SK-N-SH treated with all-trans-retinoic acid at 6 μM for 48 hours (cell line): ENCODE results near the gene KNDC1.

Experiments
- ATAC-seq: fragments of 200-7000 bp; cut with Tn5 transposase; 3 replicates; pipeline ENCODE4 v1.9.1; 2020; ENCODE audit warnings: mild to moderate bottlenecking, moderate library complexity
- ARNTL ChIP-seq: fragments of 450-650 bp; formaldehyde crosslinking; IDR thresholded peaks from 2 replicates; pipeline ENCODE4 v1.5.0; 2020; ENCODE audit warnings: low read depth, mild to moderate bottlenecking, moderate library complexity, borderline replicate concordance
- BACH2 ChIP-seq: fragments of 250-450 bp; sonication (Bioruptor Pico); IDR thresholded peaks from 2 replicates; pipeline ENCODE4 v1.9.0; 2021; ENCODE audit warnings: mild to moderate bottlenecking, borderline replicate concordance
- CSDC2 ChIP-seq: fragments of 250-450 bp; sonication (Bioruptor Pico); IDR thresholded peaks from 2 replicates; pipeline ENCODE4 v1.5.0; 2020; ENCODE audit warnings: mild to moderate bottlenecking, moderate library complexity
- ESRRG ChIP-seq: fragments of 250-450 bp; sonication (Bioruptor Pico); IDR thresholded peaks from 2 replicates; pipeline ENCODE4 v1.6.1; 2021; ENCODE audit warnings: mild to moderate bottlenecking
- ISL1 ChIP-seq: fragments of 250-450 bp; sonication (Bioruptor Pico); IDR thresholded peaks from 2 replicates; pipeline ENCODE4 v2.1.2; 2022; ENCODE audit warnings: mild to moderate bottlenecking, moderate library complexity
- OSR1 ChIP-seq: fragments of 250-450 bp; sonication (Bioruptor Pico); IDR thresholded peaks from 2 replicates; pipeline ENCODE4 v1.8.0; 2022; ENCODE audit warnings: moderate library complexity, mild to moderate bottlenecking, inconsistent platforms
- PPARA ChIP-seq: fragments of 250-450 bp; sonication (Bioruptor Pico); IDR thresholded peaks from 2 replicates; pipeline ENCODE4 v1.5.0; 2020; ENCODE audit warnings: mild to moderate bottlenecking, borderline replicate concordance
- RARB ChIP-seq: fragments of 250-450 bp; sonication (Bioruptor Pico); IDR thresholded peaks from 2 replicates; pipeline ENCODE4 v1.8.0; 2021; ENCODE audit warnings: mild to moderate bottlenecking, moderate library complexity
- SNAI2 ChIP-seq: fragments of 250-450 bp; sonication (Bioruptor Pico); IDR thresholded peaks from 2 replicates; pipeline ENCODE4 v1.5.0; 2020; ENCODE audit warnings: mild to moderate bottlenecking, moderate library complexity
- TCF4 ChIP-seq: fragments of 250-450 bp; sonication (Bioruptor Pico); IDR thresholded peaks from 2 replicates; pipeline ENCODE4 v1.8.0; 2021; ENCODE audit warnings: mild to moderate bottlenecking, moderate library complexity, borderline replicate concordance
- TOX ChIP-seq: fragments of 250-450 bp; sonication (Bioruptor Pico); IDR thresholded peaks from 2 replicates; pipeline ENCODE4 v1.8.0; 2021; ENCODE audit warnings: mild to moderate bottlenecking, moderate library complexity, borderline replicate concordance
- ZC3H10 ChIP-seq: fragments of 250-450 bp; sonication (Bioruptor Pico); IDR thresholded peaks from 2 replicates; pipeline ENCODE4 v1.5.1; 2021; ENCODE audit warnings: mild to moderate bottlenecking, moderate library complexity
- ZFP3 ChIP-seq: fragments of 250-450 bp; sonication (Bioruptor Pico); IDR thresholded peaks from 2 replicates; pipeline ENCODE4 v1.5.0; 2020; ENCODE audit warnings: mild to moderate bottlenecking, moderate library complexity
- ZFP30 ChIP-seq: fragments of 450-650 bp; formaldehyde crosslinking; IDR thresholded peaks from 2 replicates; pipeline ENCODE4 v1.5.0; 2022; ENCODE audit warnings: mild to moderate bottlenecking, moderate library complexity
- ZNF565 ChIP-seq: fragments of 450-650 bp; formaldehyde crosslinking; conservative IDR thresholded peaks from 2 replicates; pipeline ENCODE4 v1.5.0; 2020; ENCODE audit warnings: low read depth, mild to moderate bottlenecking, moderate library complexity
- ZNF70 ChIP-seq: fragments of 450-650 bp; formaldehyde crosslinking; IDR thresholded peaks from 2 replicates; pipeline ENCODE4 v1.5.0; 2020; ENCODE audit warnings: mild to moderate bottlenecking, moderate library complexity
- ZNF8 ChIP-seq: fragments of 450-650 bp; formaldehyde crosslinking; IDR thresholded peaks from 2 replicates; pipeline ENCODE4 v1.5.0; 2020; ENCODE audit warnings: mild to moderate bottlenecking, moderate library complexity
- TF ChIP-seq, protein P1 (sequence below): fragments of 250-450 bp; sonication (Bioruptor Pico); IDR thresholded peaks from 2 replicates; pipeline ENCODE4 v1.8.0; 2020; ENCODE audit warnings: mild to moderate bottlenecking, moderate library complexity, borderline replicate concordance
- TF ChIP-seq, protein P2 (sequence below): fragments of 250-450 bp; sonication (Bioruptor Pico); IDR thresholded peaks from 2 replicates; pipeline ENCODE4 v1.5.1; 2021; ENCODE audit warnings: mild to moderate bottlenecking, moderate library complexity
- TF ChIP-seq, protein P3 (sequence below): fragments of 250-450 bp; sonication (Bioruptor Pico); IDR thresholded peaks from 2 replicates; pipeline ENCODE4 v1.5.1; 2020; ENCODE audit warnings: low read depth, mild to moderate bottlenecking, moderate library complexity
- TF ChIP-seq, protein P4 (sequence below): fragments of 250-450 bp; sonication (Bioruptor Pico); IDR thresholded peaks from 2 replicates; pipeline ENCODE4 v1.5.0; 2020; ENCODE audit warnings: mild to moderate bottlenecking, moderate library complexity

The KNDC1 gene

DNA sequence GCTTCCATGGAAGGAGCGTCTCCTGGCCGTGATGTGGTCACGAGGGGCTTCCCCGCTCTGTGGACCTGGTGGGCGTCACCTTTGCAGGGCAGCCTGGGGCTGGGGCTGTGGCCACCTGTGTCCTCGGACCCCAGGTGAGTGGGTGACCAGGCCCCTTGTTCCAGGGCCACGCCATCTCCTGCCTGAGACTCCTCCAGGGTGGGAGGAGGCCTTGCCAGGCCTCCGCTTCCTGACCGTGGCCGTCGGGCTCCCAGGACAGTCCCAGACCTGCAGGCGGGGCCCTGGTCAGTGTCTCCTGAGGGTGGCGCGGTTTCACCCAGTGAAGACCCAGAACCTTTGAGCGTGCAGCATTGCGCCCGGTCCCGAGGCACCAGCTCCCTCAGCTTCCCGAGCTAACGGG lies 49.6 kb downstream of the KNDC1 start:
- TF ChIP-seq ZFP3 (CRISPR knock-in tag) = no peak
- TF ChIP-seq PPARA (CRISPR knock-in tag) = no peak
- TF ChIP-seq ISL1 (CRISPR knock-in tag) = no peak
- no peak for TF ChIP-seq RARB (CRISPR knock-in tag)
- TF ChIP-seq ZFP30 = no peak
- TF ChIP-seq, protein P1, sequence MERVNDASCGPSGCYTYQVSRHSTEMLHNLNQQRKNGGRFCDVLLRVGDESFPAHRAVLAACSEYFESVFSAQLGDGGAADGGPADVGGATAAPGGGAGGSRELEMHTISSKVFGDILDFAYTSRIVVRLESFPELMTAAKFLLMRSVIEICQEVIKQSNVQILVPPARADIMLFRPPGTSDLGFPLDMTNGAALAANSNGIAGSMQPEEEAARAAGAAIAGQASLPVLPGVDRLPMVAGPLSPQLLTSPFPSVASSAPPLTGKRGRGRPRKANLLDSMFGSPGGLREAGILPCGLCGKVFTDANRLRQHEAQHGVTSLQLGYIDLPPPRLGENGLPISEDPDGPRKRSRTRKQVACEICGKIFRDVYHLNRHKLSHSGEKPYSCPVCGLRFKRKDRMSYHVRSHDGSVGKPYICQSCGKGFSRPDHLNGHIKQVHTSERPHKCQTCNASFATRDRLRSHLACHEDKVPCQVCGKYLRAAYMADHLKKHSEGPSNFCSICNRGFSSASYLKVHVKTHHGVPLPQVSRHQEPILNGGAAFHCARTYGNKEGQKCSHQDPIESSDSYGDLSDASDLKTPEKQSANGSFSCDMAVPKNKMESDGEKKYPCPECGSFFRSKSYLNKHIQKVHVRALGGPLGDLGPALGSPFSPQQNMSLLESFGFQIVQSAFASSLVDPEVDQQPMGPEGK (CRISPR knock-in tag) = no peak
- TF ChIP-seq ESRRG (CRISPR knock-in tag) = no peak
- TF ChIP-seq TOX (CRISPR knock-in tag) = no peak
- TF ChIP-seq ZNF70 (CRISPR knock-in tag) = no peak
- TF ChIP-seq, protein P2, sequence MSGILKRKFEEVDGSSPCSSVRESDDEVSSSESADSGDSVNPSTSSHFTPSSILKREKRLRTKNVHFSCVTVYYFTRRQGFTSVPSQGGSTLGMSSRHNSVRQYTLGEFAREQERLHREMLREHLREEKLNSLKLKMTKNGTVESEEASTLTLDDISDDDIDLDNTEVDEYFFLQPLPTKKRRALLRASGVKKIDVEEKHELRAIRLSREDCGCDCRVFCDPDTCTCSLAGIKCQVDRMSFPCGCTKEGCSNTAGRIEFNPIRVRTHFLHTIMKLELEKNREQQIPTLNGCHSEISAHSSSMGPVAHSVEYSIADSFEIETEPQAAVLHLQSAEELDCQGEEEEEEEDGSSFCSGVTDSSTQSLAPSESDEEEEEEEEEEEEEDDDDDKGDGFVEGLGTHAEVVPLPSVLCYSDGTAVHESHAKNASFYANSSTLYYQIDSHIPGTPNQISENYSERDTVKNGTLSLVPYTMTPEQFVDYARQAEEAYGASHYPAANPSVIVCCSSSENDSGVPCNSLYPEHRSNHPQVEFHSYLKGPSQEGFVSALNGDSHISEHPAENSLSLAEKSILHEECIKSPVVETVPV (CRISPR knock-in tag) = no peak
- TF ChIP-seq SNAI2 = no peak
- no peak for ATAC-seq

DNA sequence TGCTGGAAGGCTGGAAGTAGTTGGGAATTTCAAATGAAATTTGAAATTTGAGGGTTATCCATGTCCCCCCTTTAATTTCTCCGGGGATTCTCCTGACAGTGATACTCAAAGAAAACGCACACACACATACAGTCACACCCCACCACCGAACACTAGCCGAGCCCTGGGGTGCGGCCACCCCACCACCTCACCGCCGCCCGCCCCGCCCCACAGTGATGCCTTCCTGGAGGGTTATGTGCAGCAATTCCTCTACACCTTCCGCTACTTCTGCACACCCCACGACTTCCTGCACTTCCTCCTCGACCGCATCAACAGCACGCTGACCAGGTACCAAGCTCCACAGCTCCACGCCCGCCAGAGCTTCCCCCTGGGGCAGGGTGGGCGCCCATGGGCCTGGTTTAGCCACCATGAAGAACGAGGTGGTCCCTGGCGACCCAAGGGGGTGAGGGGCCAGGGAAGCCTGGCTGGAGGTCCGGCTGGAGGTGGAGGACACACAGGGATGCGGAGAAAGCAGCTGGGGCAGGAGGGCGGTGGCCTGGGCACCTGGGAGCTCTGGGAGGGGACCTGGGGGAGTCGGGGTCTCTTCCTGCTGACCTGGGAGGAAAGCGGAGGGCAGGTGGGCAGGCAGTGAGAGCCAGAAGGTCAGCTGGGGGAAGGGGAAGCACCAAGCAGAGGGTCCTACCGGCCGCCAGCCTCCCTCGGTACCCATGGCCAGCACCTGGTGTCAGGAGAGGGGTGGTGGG lies 50.5 kb downstream of the KNDC1 start:
- no peak for ATAC-seq
- TF ChIP-seq, protein P3, sequence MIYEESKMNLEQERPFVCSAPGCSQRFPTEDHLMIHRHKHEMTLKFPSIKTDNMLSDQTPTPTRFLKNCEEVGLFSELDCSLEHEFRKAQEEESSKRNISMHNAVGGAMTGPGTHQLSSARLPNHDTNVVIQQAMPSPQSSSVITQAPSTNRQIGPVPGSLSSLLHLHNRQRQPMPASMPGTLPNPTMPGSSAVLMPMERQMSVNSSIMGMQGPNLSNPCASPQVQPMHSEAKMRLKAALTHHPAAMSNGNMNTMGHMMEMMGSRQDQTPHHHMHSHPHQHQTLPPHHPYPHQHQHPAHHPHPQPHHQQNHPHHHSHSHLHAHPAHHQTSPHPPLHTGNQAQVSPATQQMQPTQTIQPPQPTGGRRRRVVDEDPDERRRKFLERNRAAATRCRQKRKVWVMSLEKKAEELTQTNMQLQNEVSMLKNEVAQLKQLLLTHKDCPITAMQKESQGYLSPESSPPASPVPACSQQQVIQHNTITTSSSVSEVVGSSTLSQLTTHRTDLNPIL = no peak
- TF ChIP-seq CSDC2 (CRISPR knock-in tag) (no peak), TCF4 (CRISPR knock-in tag) (no peak), ZNF565 (CRISPR knock-in tag) (no peak)

DNA sequence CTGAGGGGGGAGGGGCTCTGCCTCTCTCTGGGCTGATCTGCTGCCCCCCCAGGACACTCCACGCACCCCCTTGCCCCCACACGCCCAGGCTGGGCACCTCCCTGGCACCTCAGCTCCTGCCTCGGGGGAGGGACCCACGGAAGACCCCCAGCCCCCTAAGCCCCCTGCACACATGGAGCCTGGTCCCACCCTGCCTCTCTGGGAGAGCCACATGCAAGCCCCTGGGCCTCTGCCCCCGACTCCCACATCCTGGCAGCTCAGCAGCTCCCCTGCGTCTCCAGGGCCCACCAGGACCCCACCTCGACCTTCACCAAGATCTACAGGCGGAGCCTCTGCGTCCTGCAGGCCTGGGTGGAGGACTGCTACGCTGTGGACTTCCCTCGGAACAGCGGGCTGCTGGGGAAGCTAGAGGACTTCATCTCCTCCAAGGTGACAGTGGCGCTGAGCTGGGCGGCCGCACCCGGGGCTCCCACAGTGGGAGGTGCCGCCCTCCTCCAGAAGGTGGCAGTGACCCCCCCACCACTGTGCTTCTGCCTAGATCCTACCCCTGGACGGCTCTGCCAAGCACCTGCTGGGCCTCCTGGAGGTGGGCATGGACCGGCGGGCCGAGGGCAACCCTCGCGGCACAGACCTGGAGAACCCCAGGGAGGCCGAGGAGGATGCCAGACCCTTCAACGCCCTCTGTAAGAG lies 51.3 kb downstream of the KNDC1 start:
- ATAC-seq = no peak
- TF ChIP-seq PPARA (CRISPR knock-in tag) (no peak), TCF4 (CRISPR knock-in tag) (no peak), RARB (CRISPR knock-in tag) (no peak), OSR1 (CRISPR knock-in tag) (no peak), ARNTL (CRISPR knock-in tag) (no peak), ZC3H10 (CRISPR knock-in tag) (no peak), ZFP3 (CRISPR knock-in tag) (no peak), SNAI2 (no peak), ESRRG (CRISPR knock-in tag) (no peak), BACH2 (CRISPR knock-in tag) (no peak), TOX (CRISPR knock-in tag) (no peak), ZNF565 (CRISPR knock-in tag) (no peak)
- TF ChIP-seq, protein P3 = no peak

DNA sequence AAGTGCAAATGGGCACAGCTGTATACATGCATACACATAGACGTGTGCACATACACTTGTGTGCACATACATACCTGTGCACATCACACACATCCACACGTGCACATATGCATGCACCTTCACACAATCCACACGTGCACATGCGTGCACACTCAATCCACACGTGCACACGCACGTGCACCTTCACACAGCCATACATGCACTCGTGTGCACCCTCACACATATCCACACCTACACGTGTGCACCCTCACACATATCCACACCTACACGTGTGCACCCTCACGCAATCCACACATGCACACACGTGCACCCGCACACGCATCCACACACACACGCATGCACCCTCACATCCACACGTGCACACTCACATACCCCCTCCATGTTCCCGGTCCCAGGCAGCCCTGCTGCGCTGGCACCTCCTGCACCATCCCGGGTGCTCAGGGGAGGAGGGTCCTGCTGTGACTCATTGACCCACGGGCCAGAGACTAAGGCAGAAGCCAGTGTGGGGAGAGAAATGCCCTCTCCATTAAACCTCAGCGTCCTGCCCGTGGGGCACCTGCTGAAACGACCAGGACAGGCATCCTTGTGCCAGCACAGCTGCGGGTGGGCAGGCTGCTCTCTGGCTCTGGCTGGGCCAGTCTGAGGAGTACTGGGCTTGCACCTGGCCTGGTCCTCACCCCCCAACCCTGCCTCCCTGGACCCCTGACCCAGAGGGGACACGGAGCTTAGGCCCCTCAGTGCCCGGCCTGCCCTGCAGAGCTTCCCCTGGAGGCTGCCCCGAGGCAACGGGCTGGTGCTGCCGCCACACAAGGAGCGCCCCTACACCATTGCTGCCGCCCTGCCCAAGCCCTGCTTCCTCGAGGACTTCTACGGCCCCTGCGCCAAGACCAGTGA lies 52.2 kb downstream of the KNDC1 start:
- TF ChIP-seq ZNF8 = no peak
- TF ChIP-seq ZC3H10 (CRISPR knock-in tag) = no peak
- no peak for TF ChIP-seq ESRRG (CRISPR knock-in tag)
- TF ChIP-seq, protein P1 (CRISPR knock-in tag) = no peak
- no peak for TF ChIP-seq ISL1 (CRISPR knock-in tag)
- no peak for TF ChIP-seq OSR1 (CRISPR knock-in tag)
- no peak for TF ChIP-seq ZNF70 (CRISPR knock-in tag)
- TF ChIP-seq, protein P4, sequence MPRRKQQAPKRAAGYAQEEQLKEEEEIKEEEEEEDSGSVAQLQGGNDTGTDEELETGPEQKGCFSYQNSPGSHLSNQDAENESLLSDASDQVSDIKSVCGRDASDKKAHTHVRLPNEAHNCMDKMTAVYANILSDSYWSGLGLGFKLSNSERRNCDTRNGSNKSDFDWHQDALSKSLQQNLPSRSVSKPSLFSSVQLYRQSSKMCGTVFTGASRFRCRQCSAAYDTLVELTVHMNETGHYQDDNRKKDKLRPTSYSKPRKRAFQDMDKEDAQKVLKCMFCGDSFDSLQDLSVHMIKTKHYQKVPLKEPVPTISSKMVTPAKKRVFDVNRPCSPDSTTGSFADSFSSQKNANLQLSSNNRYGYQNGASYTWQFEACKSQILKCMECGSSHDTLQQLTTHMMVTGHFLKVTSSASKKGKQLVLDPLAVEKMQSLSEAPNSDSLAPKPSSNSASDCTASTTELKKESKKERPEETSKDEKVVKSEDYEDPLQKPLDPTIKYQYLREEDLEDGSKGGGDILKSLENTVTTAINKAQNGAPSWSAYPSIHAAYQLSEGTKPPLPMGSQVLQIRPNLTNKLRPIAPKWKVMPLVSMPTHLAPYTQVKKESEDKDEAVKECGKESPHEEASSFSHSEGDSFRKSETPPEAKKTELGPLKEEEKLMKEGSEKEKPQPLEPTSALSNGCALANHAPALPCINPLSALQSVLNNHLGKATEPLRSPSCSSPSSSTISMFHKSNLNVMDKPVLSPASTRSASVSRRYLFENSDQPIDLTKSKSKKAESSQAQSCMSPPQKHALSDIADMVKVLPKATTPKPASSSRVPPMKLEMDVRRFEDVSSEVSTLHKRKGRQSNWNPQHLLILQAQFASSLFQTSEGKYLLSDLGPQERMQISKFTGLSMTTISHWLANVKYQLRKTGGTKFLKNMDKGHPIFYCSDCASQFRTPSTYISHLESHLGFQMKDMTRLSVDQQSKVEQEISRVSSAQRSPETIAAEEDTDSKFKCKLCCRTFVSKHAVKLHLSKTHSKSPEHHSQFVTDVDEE (CRISPR knock-in tag) = no peak

More for the DNA sequence above, 52.2 kb downstream of the KNDC1 start:
- no peak for ATAC-seq
